GM18505 (cell line): ENCODE data around the gene HMGB4.

Source experiments
- ATAC-seq: cut with Tn5 transposase; IDR thresholded peaks from one replicate; pipeline ENCODE4 v1.9.1; 2021; ENCODE audit not compliant: unreplicated experiment
- POLR2A ChIP-seq: IDR thresholded peaks from 4 replicates; pipeline ENCODE4 v1.6.1; 2011; ENCODE audit warnings: borderline replicate concordance; ENCODE audit not compliant: insufficient read depth, insufficient read length; ENCODE audit errors: extremely low read depth

The HMGB4 gene

GRCh38 chr1:33898881-33899280, 35.0 kb downstream of the HMGB4 start:
- no peak for TF ChIP-seq POLR2A
- ATAC-seq, result no peak

- TF ChIP-seq POLR2A, result no peak
- no peak for ATAC-seq
Observed at GRCh38 chr1:33899746-33900145, 35.9 kb downstream of the HMGB4 start.

DNA sequence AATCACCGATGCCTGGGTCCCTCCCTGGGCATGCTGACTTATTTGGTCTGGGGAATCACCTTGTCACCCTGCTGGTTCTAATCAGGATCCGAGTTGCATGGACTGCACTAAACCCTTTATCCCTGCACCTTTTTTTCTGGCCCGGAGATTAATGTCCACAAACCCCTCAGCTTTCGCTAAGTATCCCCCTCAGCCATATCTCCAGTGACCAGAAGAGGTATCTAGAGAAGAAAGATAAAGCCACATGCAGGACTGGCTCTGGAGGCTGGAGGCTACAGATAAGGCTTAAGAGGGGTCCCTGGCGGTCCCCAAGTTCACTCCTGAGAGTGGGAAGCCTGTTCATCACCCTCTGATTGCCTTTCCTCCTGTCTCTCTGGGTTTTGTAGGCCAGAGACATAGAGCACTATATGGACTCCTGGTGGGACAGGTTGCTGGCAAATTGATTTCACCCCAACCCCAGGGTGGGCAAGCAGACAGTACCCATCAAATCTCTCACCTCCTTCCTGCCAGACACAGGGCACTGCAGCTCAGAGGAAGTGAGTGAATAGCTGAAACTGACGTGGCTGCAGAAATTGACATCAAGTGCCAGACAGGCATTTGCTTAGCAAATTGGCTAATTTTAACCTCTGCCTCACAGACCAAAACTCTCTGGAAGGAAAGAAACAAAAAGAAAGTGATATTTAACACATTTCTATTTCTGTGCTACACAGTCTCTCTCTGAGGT, 38.8 kb downstream of the HMGB4 start:
- ATAC-seq, result peak; percentile 77
- peak; percentile 26 for TF ChIP-seq POLR2A

DNA sequence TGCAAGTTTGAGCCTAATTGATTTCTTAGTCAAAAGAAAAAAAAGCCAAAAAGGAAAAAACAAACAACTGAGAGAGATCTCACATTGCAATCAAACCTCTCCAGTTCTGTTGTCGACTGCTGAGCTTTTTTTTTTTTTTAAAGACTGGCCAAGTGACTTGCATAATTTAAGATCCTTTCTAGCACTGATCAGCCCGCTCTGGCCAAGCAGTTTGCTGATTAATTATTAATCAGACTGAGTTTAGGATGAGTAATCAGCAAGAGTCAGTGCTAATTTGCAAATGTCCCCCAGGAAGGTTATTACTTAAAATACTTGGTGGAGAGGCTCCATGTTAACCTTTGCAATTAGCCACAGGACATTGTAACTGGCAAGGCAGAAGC, 39.3 kb downstream of the HMGB4 start:
- no peak for TF ChIP-seq POLR2A
- ATAC-seq, result peak; percentile 54

GRCh38 chr1:33905241-33905640, 41.4 kb downstream of the HMGB4 start:
- TF ChIP-seq POLR2A, result no peak
- ATAC-seq, result no peak

- no peak for TF ChIP-seq POLR2A
Observed at GRCh38 chr1:33906156-33906555, 42.3 kb downstream of the HMGB4 start.

GRCh38 chr1:33908324-33908956, 44.6 kb downstream of the HMGB4 start:
- no peak for ATAC-seq
- no peak for TF ChIP-seq POLR2A

More at GRCh38 chr1:33906156-33906555, 42.3 kb downstream of the HMGB4 start:
- ATAC-seq, result no peak
